H1 (cell line): ENCODE data around the gene PDYN.

Experiments
- ATF2 ChIP-seq: IDR thresholded peaks from 2 replicates; pipeline ENCODE4 v1.6.1; 2012; ENCODE audit warnings: low read length, inconsistent platforms
- CHD2 ChIP-seq: IDR thresholded peaks from 2 replicates; pipeline ENCODE4 v1.6.1; 2012; ENCODE audit warnings: low read length, improper control_type of control experiment
- EP300 ChIP-seq, 2 experiments: IDR thresholded peaks; 1 replicate in 1 of 2; 2 replicates in 1 of 2; pipeline ENCODE4 v1.6.1; 2011 to 2012; ENCODE audit warnings: low read depth in 2 of 2, low read length in 2 of 2, mild to moderate bottlenecking in 2 of 2, borderline replicate concordance in 1 of 2, inconsistent platforms in 1 of 2, moderate library complexity in 1 of 2
- KDM1A ChIP-seq: fragments of 200-600, 300-600 bp; sonication (generic); IDR thresholded peaks from 2 replicates; pipeline ENCODE4 v1.7.1; 2016; ENCODE audit warnings: mild to moderate bottlenecking, low read length, borderline replicate concordance
- POLR2AphosphoS5 ChIP-seq: IDR thresholded peaks from 2 replicates; pipeline ENCODE4 v1.6.1; 2011; ENCODE audit warnings: low read depth, low read length
- RBBP5 ChIP-seq: IDR thresholded peaks from 2 replicates; pipeline ENCODE4 v1.7.1; 2012; ENCODE audit warnings: low read depth, mild to moderate bottlenecking, inconsistent platforms, low read length, moderate library complexity, borderline replicate concordance
- SP2 ChIP-seq: IDR thresholded peaks from 2 replicates; pipeline ENCODE4 v1.6.1; 2012; ENCODE audit warnings: mild to moderate bottlenecking, low read length, inconsistent platforms
- TAF1 ChIP-seq: IDR thresholded peaks from 2 replicates; pipeline ENCODE4 v1.6.1; 2011; ENCODE audit warnings: mild to moderate bottlenecking, low read depth, low read length
- TEAD4 ChIP-seq: IDR thresholded peaks from 2 replicates; pipeline ENCODE4 v1.6.1; 2012; ENCODE audit warnings: low read depth, low read length, inconsistent platforms, mixed read lengths
- ZNF274 ChIP-seq: IDR thresholded peaks from 2 replicates; pipeline ENCODE4 v1.7.0; 2012; ENCODE audit warnings: low read length, borderline replicate concordance; ENCODE audit errors: extremely low read depth

- TF ChIP-seq POLR2AphosphoS5 (no peak), CHD2 (no peak), ZNF274 (no peak), KDM1A (no peak), TEAD4 (no peak), EP300 (IDR thresholded peaks at IDR 0.05; ENCODE audit: borderline replicate concordance in 1 of 2, low read depth in 2 of 2, low read length in 2 of 2) (no peak), SP2 (no peak), ATF2 (no peak), RBBP5 (no peak), TAF1 (no peak)
These were observed 4.3 kb upstream of the PDYN start for GRCh38 chr20:1998193-1998520.
